GM18951 (cell line): ENCODE results near the gene CCDC172.

ENCODE experiments used
- POLR2A ChIP-seq: IDR thresholded peaks from 4 replicates; pipeline ENCODE4 v1.6.1; 2011; ENCODE audit warnings: mild to moderate bottlenecking; ENCODE audit not compliant: insufficient read length, insufficient read depth; ENCODE audit errors: extremely low read depth
- in situ Hi-C: fragments of 300-500 bp; cut with MboI; formaldehyde crosslinking; loops from one replicate; pipeline ENCODE4 v1.12.0; 2022; ENCODE audit warnings: low sequenced_read_pairs, mixed read lengths, inconsistent platforms; ENCODE audit not compliant: unreplicated experiment

CCDC172 gene

DNA sequence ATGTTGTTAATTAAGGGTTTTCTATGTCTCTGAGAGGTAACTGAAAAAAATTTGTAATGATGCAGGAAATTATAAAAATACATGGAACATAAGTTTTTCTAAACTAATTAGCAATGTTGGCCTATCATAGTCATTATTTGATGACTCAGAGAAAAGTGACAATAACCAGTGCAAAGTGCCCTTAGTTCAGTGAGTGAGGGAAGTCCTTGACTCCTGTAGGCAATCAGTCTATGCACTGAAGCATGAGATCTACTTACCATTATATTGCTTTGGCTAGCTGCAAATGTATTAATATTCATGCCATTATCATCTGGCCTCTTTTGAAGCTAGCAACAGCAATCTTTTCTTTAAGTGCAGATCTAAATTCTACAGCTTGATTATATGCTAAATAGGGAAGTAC is 40.6 kb downstream of the CCDC172 start:
- no peak for TF ChIP-seq POLR2A
- in situ Hi-C loops, result no loop called here

GRCh38 chr10:116371737-116372136 is 47.5 kb downstream of the CCDC172 start:
- in situ Hi-C loops, result no loop called here
- no peak for TF ChIP-seq POLR2A

DNA sequence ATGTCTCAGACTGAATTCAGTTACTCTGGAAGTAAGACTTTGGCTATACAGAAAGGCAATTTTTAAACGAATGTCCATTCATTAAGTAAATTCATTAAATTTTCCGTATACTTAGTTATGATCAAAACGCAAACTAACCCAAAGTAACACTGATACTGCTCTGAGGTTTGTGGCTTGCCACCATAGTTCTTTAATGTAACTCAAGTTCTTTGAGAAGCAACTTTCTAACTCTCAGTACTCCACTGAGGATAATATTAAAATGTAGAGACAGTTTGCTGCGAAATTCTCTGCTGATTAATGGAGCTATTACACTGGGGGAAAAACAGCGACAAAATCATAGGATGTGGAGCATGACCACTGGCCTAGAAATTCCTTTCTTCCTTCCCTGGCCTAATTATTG is 58.0 kb downstream of the CCDC172 start:
- in situ Hi-C loops, result loop anchor here (25.0 kb wide), 1 partner anchor 570 kb away; no protein-coding TSS in a partner anchor
- TF ChIP-seq POLR2A, result no peak

- in situ Hi-C loops, result loop anchor here (25.0 kb wide), 1 partner anchor 573 kb away; no protein-coding TSS in a partner anchor
- no peak for TF ChIP-seq POLR2A
These were observed 61.1 kb downstream of the CCDC172 start for GRCh38 chr10:116385311-116385710.

DNA sequence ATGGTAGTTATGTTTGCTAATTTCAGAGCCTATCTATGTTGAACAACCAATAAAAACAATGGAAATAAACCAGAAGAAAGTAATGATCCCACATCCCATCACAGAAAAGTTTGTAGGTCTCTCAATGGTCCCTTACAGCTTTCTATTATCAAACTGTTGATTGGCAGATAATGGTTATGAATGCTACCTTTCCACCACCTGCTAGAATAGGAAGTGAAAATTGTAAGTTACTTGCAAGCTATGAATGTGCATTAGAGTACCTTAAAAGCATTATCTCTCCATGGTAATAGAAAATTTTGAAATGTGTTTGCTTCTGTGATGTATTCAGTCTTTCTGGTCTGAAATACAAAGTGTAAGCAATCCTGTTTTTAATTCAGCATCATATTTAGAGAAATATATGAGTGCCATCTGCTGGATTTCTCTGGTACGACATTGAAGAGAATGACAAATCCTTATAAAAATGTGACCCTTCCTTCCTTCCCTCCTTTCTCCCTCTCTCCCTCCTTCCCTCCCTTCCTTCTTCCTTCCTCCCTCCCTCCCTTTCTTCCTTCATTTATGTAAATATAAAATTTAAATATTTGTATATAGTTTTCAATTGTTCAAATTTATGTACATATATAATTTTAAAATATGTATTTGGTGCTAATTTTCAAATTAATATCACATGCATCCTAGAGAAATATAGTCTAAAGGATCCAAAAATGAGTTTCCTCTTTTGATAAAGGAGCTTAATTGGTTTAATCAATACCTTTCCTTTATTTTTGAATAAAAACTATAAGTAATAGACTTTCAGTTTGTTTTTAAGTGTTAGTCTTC is 62.0 kb downstream of the CCDC172 start:
- TF ChIP-seq POLR2A, result no peak
- in situ Hi-C loops, result loop anchor here (25.0 kb wide), 1 partner anchor 574 kb away; no protein-coding TSS in a partner anchor

DNA sequence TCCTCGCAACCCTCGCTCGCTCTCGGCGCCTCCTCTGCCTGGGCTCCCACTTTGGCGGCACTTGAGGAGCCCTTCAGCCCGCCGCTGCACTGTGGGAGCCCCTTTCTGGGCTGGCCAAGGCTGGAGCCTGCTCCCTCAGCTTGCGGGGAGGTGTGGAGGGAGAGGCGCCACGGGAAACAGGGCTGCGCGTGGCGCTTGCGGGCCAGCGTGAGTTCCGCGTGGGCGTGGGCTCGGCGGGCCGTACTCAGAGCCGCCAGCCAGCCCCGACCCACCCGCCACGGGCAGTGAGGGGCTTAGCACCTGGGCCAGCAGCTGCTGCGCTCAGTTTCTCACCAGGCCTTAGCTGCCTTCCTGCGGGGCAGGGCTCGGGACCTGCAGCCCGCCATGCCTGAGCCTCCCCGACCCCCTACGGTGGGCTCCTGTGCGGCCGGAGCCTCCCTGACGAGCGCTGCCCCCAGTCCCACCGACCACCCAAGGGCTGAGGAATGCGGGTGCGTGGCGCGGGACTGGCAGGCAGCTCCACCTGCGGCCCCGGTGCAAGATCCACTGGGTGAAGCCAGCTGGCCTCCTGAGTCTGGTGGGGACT is 69.1 kb downstream of the CCDC172 start:
- in situ Hi-C loops, result loop anchor here (25.0 kb wide), 1 partner anchor 581 kb away; no protein-coding TSS in a partner anchor

- TF ChIP-seq POLR2A, result no peak
- in situ Hi-C loops, result loop anchor here (25.0 kb wide), 1 partner anchor 583 kb away; no protein-coding TSS in a partner anchor
These were observed 71.2 kb downstream of the CCDC172 start for GRCh38 chr10:116395223-116395985.

GRCh38 chr10:116398224-116398623 is 74.0 kb downstream of the CCDC172 start:
- no peak for TF ChIP-seq POLR2A
- in situ Hi-C loops, result loop anchor here (25.0 kb wide), 1 partner anchor 586 kb away; no protein-coding TSS in a partner anchor

DNA sequence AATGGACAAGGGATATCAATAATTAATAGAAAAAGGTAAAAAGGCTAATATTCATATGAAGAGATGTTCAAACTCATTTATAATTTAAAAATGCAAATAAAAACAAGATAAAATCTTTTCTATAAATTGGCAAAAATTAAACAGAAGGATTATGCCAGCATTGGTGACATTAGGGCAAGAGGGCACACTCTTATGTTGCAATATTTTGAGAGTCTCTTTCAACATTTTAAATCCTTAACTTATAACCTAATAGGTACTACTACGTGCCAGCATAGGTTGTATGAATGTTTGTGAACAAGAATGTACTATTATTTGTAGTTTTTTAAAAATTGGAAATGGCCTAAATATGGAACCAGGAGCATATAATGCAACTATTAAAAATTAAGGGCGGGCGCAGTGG is 78.6 kb downstream of the CCDC172 start:
- in situ Hi-C loops, result no loop called here
- no peak for TF ChIP-seq POLR2A

GRCh38 chr10:116403740-116404250 is 79.5 kb downstream of the CCDC172 start:
- in situ Hi-C loops, result no loop called here
- TF ChIP-seq POLR2A, result no peak

DNA sequence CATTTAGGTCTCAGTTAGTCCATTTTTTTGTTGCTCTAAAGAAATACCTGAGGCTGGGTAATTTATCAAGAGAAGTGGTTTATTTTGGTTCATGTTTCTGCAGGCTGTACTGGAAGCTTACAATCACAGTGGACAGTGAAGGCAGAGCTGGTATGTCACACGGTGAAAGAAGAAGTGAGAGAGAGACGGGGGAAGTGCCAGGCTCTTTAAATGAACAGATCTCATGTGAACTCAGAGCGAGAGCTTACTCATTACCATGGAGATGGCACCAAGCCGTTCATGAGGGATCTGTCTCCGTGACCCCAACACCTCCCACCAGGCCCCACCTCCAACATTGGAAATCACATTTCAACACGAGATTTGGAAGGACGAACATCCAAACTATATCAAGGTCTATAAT is 84.5 kb downstream of the CCDC172 start:
- in situ Hi-C loops, result no loop called here

DNA sequence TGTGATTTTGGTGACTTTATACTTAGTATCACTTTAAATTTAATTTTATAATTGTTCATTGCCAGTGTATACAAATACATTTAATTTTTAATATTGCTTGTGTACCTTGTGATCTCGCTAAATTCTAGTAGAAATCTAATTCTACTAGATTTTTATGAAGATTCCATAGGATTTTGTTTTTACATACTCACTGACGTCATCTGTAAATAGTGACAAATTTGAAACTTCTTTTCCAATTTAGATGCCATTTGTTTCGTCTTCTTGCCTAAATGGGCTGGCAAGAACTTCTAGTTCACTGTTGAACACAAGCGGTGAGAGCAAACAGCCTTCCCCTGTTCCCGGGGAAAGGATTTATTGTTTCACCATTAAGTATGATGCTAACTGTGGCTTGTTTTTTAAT is 86.1 kb downstream of the CCDC172 start:
- in situ Hi-C loops, result no loop called here
- TF ChIP-seq POLR2A, result no peak

More for the DNA sequence above, 84.5 kb downstream of the CCDC172 start:
- no peak for TF ChIP-seq POLR2A

GRCh38 chr10:116417821-116418220 is 93.6 kb downstream of the CCDC172 start:
- in situ Hi-C loops, result no loop called here
- no peak for TF ChIP-seq POLR2A

- in situ Hi-C loops, result no loop called here
- no peak for TF ChIP-seq POLR2A
These were observed 94.1 kb downstream of the CCDC172 start for GRCh38 chr10:116418389-116418788.
